ENCODE measurements around the gene TRAK1.

DNA sequence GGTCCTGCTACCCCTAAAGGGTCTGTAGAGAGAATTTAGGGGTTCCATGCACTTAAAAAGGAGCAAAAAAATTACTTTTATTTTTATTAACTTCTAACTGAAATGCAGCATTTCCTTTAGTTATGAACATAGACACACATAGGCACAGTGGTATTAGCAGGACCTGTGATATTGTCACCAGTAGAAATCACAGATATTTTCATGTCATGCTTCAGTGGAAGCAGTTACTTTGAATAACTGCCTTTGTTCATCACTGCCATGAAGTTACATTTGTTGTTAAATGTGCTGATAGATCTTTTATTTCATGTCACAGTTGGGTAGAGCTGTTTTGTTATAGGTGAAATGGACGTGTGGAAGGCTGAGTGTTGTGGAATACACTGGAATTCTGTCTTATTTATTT is 37.4 kb downstream of the TRAK1 start:
- TF ChIP-seq, protein P1, sequence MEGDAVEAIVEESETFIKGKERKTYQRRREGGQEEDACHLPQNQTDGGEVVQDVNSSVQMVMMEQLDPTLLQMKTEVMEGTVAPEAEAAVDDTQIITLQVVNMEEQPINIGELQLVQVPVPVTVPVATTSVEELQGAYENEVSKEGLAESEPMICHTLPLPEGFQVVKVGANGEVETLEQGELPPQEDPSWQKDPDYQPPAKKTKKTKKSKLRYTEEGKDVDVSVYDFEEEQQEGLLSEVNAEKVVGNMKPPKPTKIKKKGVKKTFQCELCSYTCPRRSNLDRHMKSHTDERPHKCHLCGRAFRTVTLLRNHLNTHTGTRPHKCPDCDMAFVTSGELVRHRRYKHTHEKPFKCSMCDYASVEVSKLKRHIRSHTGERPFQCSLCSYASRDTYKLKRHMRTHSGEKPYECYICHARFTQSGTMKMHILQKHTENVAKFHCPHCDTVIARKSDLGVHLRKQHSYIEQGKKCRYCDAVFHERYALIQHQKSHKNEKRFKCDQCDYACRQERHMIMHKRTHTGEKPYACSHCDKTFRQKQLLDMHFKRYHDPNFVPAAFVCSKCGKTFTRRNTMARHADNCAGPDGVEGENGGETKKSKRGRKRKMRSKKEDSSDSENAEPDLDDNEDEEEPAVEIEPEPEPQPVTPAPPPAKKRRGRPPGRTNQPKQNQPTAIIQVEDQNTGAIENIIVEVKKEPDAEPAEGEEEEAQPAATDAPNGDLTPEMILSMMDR (IDR thresholded peaks at IDR 0.05) = no peak
- no peak for TF ChIP-seq POLR2AphosphoS5 (IDR thresholded peaks at IDR 0.05)
